HG03571 (cell line): ENCODE results near the gene PRDM8.
"Not testable (repeated sequence)": the region's sequence is repeated elsewhere in the genome, so short reads cannot be mapped to it uniquely, and the experiment has no call there.

Experiments
- ATAC-seq: cut with Tn5 transposase; IDR thresholded peaks from one replicate; pipeline ENCODE4 v1.9.1; 2021; ENCODE audit not compliant: unreplicated experiment

PRDM8 gene

DNA sequence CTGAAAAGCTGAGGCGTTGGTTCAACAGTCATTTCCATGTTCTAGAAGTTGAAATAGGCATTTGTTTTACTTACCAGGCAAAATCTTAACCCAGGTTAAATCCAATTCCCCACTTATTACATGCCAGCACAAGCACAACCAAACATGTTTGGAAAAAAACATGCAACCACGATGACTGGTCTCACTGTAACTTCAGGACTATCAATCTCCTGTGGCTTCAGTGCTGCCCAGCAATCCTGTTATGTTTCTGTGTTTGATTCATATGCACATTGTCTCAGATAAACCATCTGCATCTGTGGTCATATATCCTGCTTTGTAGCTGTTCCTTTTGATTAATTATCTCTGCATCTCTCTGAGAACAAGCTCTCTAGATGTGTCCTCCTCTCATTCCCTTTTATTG, 28.3 kb downstream of the PRDM8 start:
- no peak for ATAC-seq

DNA sequence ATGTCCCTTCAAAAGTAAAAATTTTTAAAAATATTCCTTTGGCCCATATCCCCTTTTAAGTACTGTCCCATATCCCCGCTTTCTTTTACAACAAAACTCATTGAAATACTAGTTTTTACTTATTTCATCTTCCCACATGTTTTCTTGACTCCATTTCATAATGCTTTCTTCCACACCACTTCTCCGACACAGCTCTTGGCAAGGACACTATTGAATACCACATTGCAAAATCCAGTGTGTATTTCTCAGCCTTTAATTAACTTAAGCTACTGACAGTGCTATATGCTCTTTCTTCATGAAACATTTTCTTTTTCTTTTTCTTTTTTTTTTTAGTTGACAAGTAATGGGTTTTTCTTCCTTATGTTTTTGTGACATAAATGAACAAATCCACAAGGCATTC, 28.8 kb downstream of the PRDM8 start:
- ATAC-seq, result no peak

DNA sequence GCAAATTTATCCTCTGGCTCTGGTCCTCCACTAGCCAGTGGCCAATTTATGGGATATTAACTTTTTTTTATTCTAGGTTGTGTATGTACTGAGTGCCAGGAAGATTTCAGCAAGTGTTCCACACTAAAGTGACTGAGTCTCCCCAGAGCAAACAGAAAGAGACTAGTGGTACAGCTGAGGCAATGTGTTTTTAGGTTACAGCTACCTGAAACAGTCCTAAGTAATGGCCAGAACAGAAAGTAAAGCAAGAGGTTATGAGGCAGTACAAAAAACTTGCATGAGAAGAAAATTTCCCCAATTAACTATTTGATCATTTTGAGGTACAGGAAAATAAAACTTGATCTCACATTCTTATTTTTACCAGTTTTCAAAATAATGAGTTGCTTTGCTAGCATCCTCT, 31.2 kb downstream of the PRDM8 start:
- no peak for ATAC-seq

DNA sequence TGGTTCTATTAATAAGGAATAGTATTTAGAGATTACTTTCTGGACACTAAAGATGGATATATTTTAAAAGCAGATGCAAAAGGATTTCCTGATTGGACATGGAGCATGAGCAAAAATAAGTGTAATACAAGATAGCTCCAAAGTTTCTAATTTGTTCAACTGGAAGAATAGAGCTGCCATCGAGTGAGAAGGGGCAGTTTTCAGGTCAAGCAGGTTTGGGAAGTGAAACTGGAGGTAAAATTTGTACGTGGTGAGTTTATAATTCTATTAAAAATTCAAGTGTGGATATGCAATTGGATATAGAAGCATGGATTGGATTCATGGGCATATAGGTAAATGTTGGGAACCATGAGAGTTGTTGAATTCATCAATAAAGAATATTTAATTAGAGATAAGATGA, 31.8 kb downstream of the PRDM8 start:
- ATAC-seq, result peak; percentile 24

DNA sequence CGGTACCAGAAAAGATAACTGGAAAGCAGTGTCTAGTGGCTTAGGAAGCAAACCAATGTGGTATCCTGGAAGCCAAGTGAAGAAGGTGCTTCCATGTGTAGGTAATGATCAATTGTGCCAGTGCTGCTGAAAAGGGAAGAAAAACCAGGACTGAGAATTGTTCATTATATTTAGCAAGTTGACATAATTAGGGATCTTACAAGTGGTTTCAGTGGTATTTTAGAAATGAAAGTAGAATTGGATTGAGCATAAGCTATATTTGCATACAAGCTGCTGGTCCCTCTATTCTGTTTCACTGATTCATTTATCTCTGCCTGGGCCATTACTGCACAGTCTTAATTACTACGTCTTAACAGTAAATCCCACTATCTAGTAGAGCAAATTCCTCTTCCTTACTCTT, 32.3 kb downstream of the PRDM8 start:
- ATAC-seq, result peak; percentile 95

DNA sequence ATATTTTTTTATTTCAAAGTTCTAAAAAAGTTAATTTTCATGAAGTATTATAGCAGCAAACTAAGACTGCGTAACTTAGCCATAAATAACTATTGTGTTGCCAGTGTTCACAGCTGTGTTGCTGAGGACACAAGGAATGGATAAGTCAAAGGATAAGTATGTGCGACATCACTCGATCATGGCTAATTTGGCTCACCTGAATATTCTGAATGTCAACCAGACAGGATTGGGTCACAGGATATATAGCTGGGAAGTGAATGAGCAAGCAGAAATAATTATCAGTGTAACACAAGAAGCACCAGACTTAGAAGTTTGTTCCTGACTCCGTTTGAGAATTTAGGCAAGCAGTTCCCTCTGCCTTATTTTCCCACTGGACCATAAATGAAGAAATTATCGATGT, 33.9 kb downstream of the PRDM8 start:
- no peak for ATAC-seq

DNA sequence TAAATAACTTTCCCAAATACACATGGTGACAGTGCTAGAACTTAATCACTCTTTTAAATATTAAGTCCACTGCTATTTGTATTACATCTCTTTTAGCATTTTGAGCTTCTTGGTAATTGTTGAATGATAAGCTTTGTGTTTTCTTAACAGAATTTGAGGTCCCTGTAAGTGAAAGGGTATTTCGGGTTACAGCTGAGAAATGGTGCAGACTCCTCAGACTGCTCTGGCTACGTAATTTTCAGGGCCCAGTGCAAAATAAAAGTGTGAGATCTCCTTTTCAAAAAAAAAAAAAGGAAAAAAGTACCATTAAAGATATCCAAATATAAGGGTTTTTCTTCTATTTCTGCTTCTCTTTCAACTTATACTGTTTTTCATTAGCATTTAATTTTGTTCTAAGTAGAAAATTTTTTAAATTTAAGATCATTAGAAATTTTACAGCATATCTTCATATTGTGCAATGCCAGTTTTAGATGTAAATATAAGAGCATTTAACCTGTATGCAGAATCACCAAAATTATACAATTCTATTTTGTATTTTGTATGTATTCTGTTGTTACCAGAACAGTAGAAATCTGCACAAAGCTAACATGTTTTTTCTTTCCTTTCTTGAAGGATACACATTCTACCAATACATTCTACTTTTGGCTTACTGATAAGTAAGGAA, 35.5 kb downstream of the PRDM8 start:
- ATAC-seq, result no peak

DNA sequence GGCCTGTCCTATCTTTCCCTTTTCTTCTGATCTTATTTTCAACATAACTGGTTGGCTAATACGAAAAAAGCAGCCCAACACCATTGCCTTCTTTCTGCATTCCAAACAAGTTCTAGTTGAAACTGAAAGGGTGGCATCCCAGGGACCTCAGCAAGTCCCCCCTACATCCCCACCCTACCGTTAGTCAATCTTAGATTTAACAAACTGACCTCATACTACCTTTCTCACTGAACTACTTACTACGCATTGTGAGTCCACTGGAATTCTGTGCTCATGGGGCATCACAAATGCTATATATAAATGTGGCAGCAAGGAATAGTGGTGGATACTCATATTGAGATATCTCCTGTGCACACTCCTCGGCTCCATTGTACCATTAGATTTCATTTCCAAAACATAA, 36.1 kb downstream of the PRDM8 start:
- ATAC-seq, result no peak

DNA sequence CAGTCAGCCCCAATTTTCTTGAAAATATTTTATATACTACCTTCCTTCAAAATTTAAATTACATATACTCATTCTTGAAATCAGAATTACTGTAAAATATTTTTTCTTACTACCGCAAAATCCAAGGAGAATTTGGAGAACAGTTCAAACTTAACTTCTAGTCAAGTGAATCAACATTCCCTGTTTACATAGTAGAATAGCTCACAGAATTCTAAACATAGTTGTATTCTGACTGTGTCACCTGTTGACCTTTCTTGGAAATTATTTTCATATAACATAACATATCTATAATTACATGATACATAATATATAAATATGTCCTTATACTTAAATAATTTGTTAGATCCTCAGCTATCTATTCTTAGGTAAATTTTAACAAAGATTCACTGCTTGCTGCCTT, 38.1 kb downstream of the PRDM8 start:
- ATAC-seq, result no peak

DNA sequence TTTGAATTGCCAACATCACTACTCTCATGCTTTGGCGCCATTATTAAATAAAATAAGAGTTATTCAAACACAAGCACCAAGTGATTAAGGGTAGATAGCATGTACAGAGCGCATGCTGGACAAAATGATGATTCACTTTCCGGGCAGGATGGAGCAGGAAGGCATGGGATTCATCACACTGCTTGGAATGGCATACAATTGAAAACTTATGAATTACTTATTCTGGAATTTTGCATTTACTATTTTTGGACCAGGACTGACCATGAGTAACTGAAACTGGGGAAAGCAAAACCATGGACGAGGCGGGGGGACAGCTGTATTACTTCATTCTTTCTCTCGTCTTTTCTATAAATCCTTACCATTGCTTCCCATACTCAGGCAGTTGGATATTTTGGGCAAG, 40.7 kb downstream of the PRDM8 start:
- ATAC-seq, result no peak

DNA sequence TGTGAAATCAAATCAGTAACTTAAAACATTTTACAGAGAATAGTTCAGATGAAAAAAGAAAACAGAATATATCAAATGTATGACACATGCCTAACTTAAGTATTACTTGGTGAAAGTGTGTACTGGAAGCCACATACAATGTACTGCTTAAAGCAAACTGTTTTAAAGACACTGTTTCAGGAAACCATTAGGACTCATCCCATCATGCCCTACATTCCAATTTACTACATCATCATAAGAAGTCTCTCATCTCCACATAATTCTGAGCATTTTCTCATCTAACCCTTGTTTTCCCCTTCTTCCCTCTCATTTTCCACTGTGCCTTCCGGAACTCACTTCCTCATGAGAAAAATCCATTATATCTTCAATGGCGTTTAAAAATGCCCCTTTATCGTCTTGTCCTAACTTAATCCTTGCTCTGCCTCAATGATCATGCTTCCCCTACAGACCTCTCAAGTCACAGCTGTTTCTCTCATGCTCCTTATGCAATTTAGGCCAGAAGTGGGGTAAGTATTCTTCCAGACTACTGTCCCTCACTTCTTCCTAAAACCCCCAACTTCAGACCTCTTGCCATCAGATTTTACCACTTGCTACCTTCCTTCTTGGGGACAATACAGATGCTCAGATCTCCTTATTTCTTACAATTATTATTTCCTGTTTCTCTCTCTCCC, 42.3 kb downstream of the PRDM8 start:
- no peak for ATAC-seq

DNA sequence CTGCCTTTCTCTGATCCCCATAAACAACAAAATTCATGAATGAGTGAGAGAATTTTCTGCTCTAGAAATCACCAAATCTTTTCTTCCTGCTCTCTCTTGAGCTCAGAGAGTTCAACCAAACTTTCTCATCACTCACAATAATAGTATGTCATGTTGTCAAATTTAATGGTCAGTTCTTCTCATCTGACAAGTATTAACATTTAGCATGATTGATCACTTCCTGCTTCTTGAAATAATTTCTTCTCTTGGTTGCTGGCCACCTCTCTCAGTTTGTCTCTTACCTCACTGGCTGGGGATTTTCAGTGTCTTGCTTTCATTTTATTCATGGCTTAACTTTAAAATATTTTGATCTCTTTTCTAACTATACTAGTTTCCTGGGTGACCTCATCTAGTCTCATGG, 43.7 kb downstream of the PRDM8 start:
- no peak for ATAC-seq

DNA sequence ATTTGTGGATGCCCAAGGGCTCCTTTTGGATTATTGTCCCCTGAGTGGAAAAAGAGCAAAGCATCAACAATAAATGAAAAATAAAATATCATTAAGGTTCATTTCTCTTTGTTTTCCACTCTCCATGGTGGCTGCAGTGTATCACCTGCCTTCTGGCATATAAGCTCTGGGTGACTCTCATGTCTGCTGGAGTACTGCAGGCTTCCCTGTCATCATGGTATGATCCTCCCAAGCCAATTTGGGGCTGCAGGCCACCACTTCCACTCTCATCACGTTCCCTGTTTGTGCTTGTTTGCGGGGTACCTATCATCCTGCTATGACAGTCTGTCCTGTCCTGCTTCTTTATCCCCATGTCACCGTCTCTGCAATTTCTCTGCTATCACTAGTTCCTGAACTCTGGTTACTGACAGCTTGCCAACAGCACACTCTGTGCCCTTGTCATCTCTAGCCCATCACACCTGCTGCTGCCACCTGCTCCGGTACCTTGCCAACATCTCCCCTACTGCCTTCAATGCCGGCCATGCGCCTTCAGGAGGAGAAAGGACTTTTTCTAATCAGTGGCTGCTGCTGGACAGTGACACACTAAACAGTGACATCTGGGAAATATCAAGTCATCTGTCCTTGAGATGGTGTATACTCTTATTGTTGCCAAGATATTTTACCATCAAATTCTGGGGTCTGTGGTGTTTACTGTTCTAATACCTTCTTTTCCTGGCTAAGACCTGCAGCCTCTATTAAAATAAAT, 46.1 kb downstream of the PRDM8 start:
- ATAC-seq, result no peak

DNA sequence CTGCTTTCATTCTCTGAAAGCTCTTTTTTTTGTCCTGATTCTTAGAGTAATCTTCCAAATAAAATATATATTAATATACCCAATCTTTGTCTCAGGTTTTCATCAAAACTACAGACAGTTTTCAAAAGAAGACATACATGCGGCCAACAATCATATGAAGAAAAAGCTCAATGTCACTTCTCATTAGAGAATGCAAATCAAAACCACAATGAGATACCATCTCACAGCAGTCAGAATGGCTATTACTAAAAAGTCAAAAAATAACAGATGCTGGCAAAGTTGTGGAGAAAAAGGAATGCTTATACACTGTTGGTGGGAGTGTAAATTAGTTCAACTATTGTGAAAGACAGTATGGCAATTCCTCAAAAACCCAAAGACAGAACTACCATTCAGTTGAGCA, 50.2 kb downstream of the PRDM8 start:
- not testable (repeated sequence) for ATAC-seq

DNA sequence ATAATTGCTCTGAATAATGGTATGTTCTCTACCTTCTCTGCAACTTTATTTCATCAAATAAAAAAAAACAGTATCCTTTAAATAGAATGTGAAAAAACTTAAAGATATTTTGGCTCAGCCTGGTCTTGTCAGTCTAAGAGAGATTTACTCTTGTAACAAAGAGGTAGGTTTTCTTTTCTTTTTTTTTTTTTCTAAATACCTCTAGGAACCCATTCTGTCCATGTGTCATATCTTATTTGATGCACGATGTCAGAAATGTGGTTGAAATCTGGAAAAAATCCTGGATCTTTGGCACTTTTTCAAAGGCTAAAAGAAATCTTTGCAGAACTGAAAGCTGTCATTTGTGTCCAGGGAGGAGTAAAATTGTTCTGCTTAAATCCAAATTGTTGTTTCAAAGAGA, 51.8 kb downstream of the PRDM8 start:
- no peak for ATAC-seq

DNA sequence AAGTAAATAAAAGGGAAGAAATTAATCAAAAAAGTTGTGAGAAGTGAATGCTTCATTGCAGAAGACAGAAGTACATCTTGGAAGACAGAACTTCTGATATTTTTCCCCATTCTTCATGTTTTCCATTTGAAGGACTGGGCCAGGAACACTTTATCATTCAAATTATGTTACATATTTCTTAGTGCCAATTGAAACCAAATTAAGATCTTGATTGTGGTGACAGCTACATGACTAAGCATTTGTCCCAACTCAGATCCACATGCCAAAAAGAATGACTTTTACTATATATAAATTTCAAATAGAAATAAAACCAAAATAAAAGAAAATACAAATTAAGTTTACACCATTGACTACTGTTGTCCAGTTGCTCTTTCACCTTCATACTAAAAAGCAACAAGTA, 55.1 kb downstream of the PRDM8 start:
- no peak for ATAC-seq

DNA sequence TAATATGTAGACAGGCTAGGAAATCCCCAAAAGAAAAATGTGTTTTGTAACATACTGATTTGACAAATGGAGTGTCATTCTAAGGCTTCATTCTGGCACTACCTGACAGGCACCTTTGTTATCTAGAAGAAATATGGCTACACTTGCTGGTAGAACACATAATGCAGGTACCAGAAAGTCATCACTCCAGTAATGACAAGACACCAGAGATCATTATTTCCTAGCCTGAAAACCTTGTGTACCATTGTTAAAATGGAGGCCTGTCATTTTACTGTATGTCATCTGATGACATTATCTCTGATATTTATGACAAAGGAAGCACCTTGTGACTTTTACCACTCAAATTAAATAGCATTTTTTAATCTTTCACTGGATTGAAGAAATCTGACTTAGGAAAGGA, 55.6 kb downstream of the PRDM8 start:
- ATAC-seq, result no peak

DNA sequence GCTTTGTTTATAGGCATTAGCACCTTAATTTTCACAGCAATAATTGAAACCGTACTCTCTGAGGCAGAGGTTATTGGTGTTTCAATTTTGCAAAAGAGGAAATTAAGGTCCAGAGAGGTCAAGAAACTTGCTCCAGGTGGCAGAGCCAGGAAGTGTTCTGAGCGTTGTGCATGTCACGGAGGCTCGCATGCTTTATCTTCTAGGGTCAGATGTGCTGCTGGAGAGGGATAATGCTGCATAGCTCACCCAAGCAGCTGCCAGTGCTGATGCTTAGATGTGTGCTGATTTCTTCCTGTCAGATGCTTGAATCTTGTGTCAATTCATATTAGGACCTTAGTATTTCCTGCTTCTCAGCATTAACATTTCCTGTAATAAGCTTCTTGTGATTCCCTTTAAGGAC, 56.2 kb downstream of the PRDM8 start:
- ATAC-seq, result no peak
